Measurements from ENCODE around the gene PANK3. TPM values are rescaled to one million over a fixed set of nuclear protein-coding genes. Genes with fewer than 3 reads are reported as not detected.
"Not testable (repeated sequence)": the region's sequence is repeated elsewhere in the genome, so short reads cannot be mapped to it uniquely, and the experiment has no call there.

PANK3 gene
- polyA plus RNA-seq, 4 donors, result 16.3 to 55.3 (median 25.2) TPM

- Histone ChIP-seq H3K4me1 (ENCODE audit: control insufficient read depth in 3 of 3, insufficient read depth in 2 of 3, low read depth in 1 of 3, low read length in 2 of 3) (peaks cover 0 to 9% (median 0%) of the 10 kb centered on the region in 3 donors), H3K27me3 (ENCODE audit: control insufficient read depth in 3 of 3, insufficient read depth in 3 of 3, low read length in 3 of 3) (no peaks in the 10 kb centered on the region), H3K9me3 (ENCODE audit: control insufficient read depth in 2 of 2, insufficient read depth in 1 of 2, low read depth in 1 of 2, low read length in 1 of 2) (no peaks in the 10 kb centered on the region), H3K27ac (ENCODE audit: low read depth in 1 of 3, low read length in 2 of 3) (no peak overlapping the region), H3K4me3 (ENCODE audit: low read depth in 1 of 3, low read length in 3 of 3) (no peak overlapping the region), H3K36me3 (ENCODE audit: control insufficient read depth in 3 of 3, insufficient read depth in 2 of 3, low read depth in 1 of 3, low read length in 3 of 3) (no peaks in the 10 kb centered on the region)
- FAIRE-seq (no peak), DNase-seq (no peak)
Observed at GRCh38 chr5:168602517-168602916, 23.3 kb upstream of the PANK3 start.

GRCh38 chr5:168601972-168602371, 22.8 kb upstream of the PANK3 start:
- FAIRE-seq, result no peak
- Histone ChIP-seq H3K4me3 (ENCODE audit: low read depth in 1 of 3, low read length in 3 of 3) (no peak overlapping the region), H3K27ac (ENCODE audit: low read depth in 1 of 3, low read length in 2 of 3) (no peak overlapping the region), H3K27me3 (ENCODE audit: control insufficient read depth in 3 of 3, insufficient read depth in 3 of 3, low read length in 3 of 3) (no peaks in the 10 kb centered on the region), H3K36me3 (ENCODE audit: control insufficient read depth in 3 of 3, insufficient read depth in 2 of 3, low read depth in 1 of 3, low read length in 3 of 3) (no peaks in the 10 kb centered on the region), H3K9me3 (ENCODE audit: control insufficient read depth in 2 of 2, insufficient read depth in 1 of 2, low read depth in 1 of 2, low read length in 1 of 2) (no peaks in the 10 kb centered on the region), H3K4me1 (ENCODE audit: control insufficient read depth in 3 of 3, insufficient read depth in 2 of 3, low read depth in 1 of 3, low read length in 2 of 3) (peaks cover 0 to 9% (median 5%) of the 10 kb centered on the region in 3 donors)
- WGBS, 3 donors, result 64 to 84% (median 70%) methylated on average over 2 of the region's 2 CpGs
- no peak for DNase-seq

GRCh38 chr5:168600409-168600808, 21.2 kb upstream of the PANK3 start:
- Histone ChIP-seq H3K9me3 (ENCODE audit: control insufficient read depth in 2 of 2, insufficient read depth in 1 of 2, low read depth in 1 of 2, low read length in 1 of 2) (no peaks in the 10 kb centered on the region), H3K36me3 (ENCODE audit: control insufficient read depth in 3 of 3, insufficient read depth in 2 of 3, low read depth in 1 of 3, low read length in 3 of 3) (no peaks in the 10 kb centered on the region), H3K27me3 (ENCODE audit: control insufficient read depth in 3 of 3, insufficient read depth in 3 of 3, low read length in 3 of 3) (no peaks in the 10 kb centered on the region), H3K27ac (ENCODE audit: low read depth in 1 of 3, low read length in 2 of 3) (peak overlapping the region; percentile 1 to 62 (median 29)), H3K4me1 (ENCODE audit: control insufficient read depth in 3 of 3, insufficient read depth in 2 of 3, low read depth in 1 of 3, low read length in 2 of 3) (peaks cover 0 to 9% (median 5%) of the 10 kb centered on the region in 3 donors), H3K4me3 (ENCODE audit: low read depth in 1 of 3, low read length in 3 of 3) (no peak overlapping the region)
- peak; percentile 75 to 90 for DNase-seq
- 13 to 57% (median 43%) methylated on average over 3 of the region's 3 CpGs for WGBS, 3 donors
- no peak for FAIRE-seq

DNA sequence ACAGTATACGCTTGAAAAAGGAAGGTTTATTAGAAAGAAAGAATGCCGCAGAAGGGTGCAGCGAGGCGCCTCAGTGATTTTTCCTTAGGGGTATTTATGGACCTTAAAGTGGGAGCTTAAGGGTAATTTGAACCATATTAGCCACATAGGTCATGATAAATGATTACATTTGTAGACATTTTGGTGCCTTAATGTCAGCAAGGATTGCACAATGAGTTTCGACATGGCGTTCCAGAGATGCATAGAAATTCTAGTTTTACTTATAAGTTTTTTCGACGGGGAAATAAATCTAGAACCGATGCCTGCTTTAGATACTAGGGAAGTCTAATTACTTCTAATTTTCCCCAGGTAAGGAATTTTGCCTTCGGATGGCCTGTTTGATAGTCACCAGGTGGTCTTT, 20.7 kb upstream of the PANK3 start:
- WGBS, 3 donors, result 86 to 89% (median 86%) methylated on average over 10 of the region's 10 CpGs
- peaks cover 0 to 9% (median 5%) of the 10 kb centered on the region in 3 donors for H3K4me1 ChIP-seq (ENCODE audit: control insufficient read depth in 3 of 3, insufficient read depth in 2 of 3, low read depth in 1 of 3, low read length in 2 of 3)
- no peaks in the 10 kb centered on the region for H3K9me3 ChIP-seq (ENCODE audit: control insufficient read depth in 2 of 2, insufficient read depth in 1 of 2, low read depth in 1 of 2, low read length in 1 of 2)
- FAIRE-seq (no peak), DNase-seq (no peak)
- peak overlapping the region in 2 of 3 donors; percentile 1 to 62 for H3K27ac ChIP-seq (ENCODE audit: low read depth in 1 of 3, low read length in 2 of 3)
- no peaks in the 10 kb centered on the region for H3K36me3 ChIP-seq (ENCODE audit: control insufficient read depth in 3 of 3, insufficient read depth in 2 of 3, low read depth in 1 of 3, low read length in 3 of 3)
- H3K27me3 ChIP-seq (ENCODE audit: control insufficient read depth in 3 of 3, insufficient read depth in 3 of 3, low read length in 3 of 3), result no peaks in the 10 kb centered on the region
- no peak overlapping the region for H3K4me3 ChIP-seq (ENCODE audit: low read depth in 1 of 3, low read length in 3 of 3)

DNA sequence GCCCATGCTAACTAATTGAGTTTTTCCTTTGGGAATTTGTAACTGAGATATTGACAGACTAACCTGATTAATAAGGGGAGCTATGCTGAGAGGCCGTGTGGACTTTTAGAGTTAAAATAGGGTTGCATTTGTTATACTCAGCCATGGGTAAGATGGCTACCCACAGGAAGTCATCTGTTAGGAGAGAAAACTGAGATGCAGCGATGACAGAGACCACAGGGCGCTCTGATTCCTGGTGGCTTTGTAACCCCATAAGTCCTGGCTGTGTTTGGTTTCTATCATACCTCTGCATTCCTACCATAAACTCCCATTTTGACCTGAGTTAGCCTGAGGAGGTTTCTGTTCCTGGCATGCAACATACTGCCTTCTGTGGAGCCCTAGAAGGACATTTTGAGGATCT, 19.5 kb upstream of the PANK3 start:
- FAIRE-seq, result no peak
- Histone ChIP-seq H3K4me1 (ENCODE audit: control insufficient read depth in 3 of 3, insufficient read depth in 2 of 3, low read depth in 1 of 3, low read length in 2 of 3) (peaks cover 0 to 9% (median 5%) of the 10 kb centered on the region in 3 donors), H3K4me3 (ENCODE audit: low read depth in 1 of 3, low read length in 3 of 3) (no peak overlapping the region), H3K36me3 (ENCODE audit: control insufficient read depth in 3 of 3, insufficient read depth in 2 of 3, low read depth in 1 of 3, low read length in 3 of 3) (no peaks in the 10 kb centered on the region), H3K27ac (ENCODE audit: low read depth in 1 of 3, low read length in 2 of 3) (no peak overlapping the region), H3K27me3 (ENCODE audit: control insufficient read depth in 3 of 3, insufficient read depth in 3 of 3, low read length in 3 of 3) (no peaks in the 10 kb centered on the region), H3K9me3 (ENCODE audit: control insufficient read depth in 2 of 2, insufficient read depth in 1 of 2, low read depth in 1 of 2, low read length in 1 of 2) (no peaks in the 10 kb centered on the region)
- 59 to 71% (median 69%) methylated on average over 3 of the region's 3 CpGs for WGBS, 3 donors
- DNase-seq, result no peak

DNA sequence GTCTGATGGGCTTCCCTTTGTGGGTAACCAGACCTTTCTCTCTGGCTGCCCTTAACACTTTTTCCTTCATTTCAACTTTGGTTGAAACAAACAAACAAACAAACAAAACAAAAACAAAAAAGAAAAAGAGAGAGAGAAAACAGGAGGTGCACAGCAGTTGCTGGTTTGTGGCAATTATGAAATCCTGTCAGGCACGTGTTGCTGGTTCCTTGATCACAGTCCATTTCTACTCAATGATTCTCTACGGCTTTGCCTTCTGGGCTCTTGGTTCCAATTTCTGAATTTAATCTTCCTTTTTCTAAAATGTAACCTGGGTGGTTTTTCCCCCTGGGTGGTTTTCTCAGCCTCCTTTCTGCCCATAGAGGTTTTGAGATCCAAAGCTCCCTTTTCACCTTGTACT, 17.8 kb upstream of the PANK3 start:
- Histone ChIP-seq H3K9me3 (ENCODE audit: control insufficient read depth in 2 of 2, insufficient read depth in 1 of 2, low read depth in 1 of 2, low read length in 1 of 2) (no peaks in the 10 kb centered on the region), H3K27ac (ENCODE audit: low read depth in 1 of 3, low read length in 2 of 3) (no peak overlapping the region)

GRCh38 chr5:168596122-168596521, 17.0 kb upstream of the PANK3 start:
- H3K9me3 ChIP-seq (ENCODE audit: control insufficient read depth in 2 of 2, insufficient read depth in 1 of 2, low read depth in 1 of 2, low read length in 1 of 2); DNase-seq; H3K27me3 ChIP-seq (ENCODE audit: control insufficient read depth in 3 of 3, insufficient read depth in 3 of 3, low read length in 3 of 3); H3K27ac ChIP-seq (ENCODE audit: low read depth in 1 of 3, low read length in 2 of 3); H3K4me3 ChIP-seq (ENCODE audit: low read depth in 1 of 3, low read length in 3 of 3); FAIRE-seq; H3K36me3 ChIP-seq (ENCODE audit: control insufficient read depth in 3 of 3, insufficient read depth in 2 of 3, low read depth in 1 of 3, low read length in 3 of 3): not testable (repeated sequence)
- WGBS, 3 donors, result 76 to 95% (median 90%) methylated on average over 1 of the region's 1 CpG
- peaks cover 0 to 21% (median 5%) of the 10 kb centered on the region in 3 donors for H3K4me1 ChIP-seq (ENCODE audit: control insufficient read depth in 3 of 3, insufficient read depth in 2 of 3, low read depth in 1 of 3, low read length in 2 of 3)

More for the DNA sequence above, 17.8 kb upstream of the PANK3 start:
- H3K27me3 ChIP-seq (ENCODE audit: control insufficient read depth in 3 of 3, insufficient read depth in 3 of 3, low read length in 3 of 3), result no peaks in the 10 kb centered on the region
- no peaks in the 10 kb centered on the region for H3K36me3 ChIP-seq (ENCODE audit: control insufficient read depth in 3 of 3, insufficient read depth in 2 of 3, low read depth in 1 of 3, low read length in 3 of 3)
- 19 to 63% (median 49%) methylated on average over 2 of the region's 2 CpGs for WGBS, 3 donors
- peaks cover 0 to 13% (median 5%) of the 10 kb centered on the region in 3 donors for H3K4me1 ChIP-seq (ENCODE audit: control insufficient read depth in 3 of 3, insufficient read depth in 2 of 3, low read depth in 1 of 3, low read length in 2 of 3)
- no peak overlapping the region for H3K4me3 ChIP-seq (ENCODE audit: low read depth in 1 of 3, low read length in 3 of 3)
- FAIRE-seq, result no peak
- DNase-seq, result peak in 1 of 2 donors; percentile 51

DNA sequence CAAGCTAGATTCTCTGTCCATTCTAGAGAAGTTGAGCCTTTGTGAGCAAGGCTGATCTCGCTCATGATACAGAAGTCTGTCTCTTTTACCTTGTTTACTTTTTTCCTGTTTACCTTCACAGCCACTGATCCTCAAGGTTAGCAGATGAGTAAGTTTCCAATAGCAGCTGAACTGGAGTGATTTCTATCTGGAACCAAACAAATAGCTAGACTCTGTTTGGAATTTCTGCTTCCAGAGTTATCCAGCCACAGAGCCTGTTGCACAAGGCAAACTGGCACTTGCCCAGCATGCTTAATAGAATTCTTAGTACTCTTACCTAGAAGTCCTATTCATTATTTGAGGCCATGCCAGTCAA, 12.8 kb upstream of the PANK3 start:
- DNase-seq (peak; percentile 37 to 66), FAIRE-seq (no peak)
- H3K4me1 ChIP-seq (ENCODE audit: control insufficient read depth in 3 of 3, insufficient read depth in 2 of 3, low read depth in 1 of 3, low read length in 2 of 3), result peaks cover 0 to 21% (median 0%) of the 10 kb centered on the region in 3 donors
- no peaks in the 10 kb centered on the region for H3K27me3 ChIP-seq (ENCODE audit: control insufficient read depth in 3 of 3, insufficient read depth in 3 of 3, low read length in 3 of 3)
- H3K27ac ChIP-seq (ENCODE audit: low read depth in 1 of 3, low read length in 2 of 3), result peak overlapping the region in 2 of 3 donors; percentile 59 to 62
- H3K4me3 ChIP-seq (ENCODE audit: low read depth in 1 of 3, low read length in 3 of 3), result no peak overlapping the region
- no peaks in the 10 kb centered on the region for H3K9me3 ChIP-seq (ENCODE audit: control insufficient read depth in 2 of 2, insufficient read depth in 1 of 2, low read depth in 1 of 2, low read length in 1 of 2)
- WGBS, 3 donors, result 28 to 71% (median 44%) methylated on average over 1 of the region's 1 CpG
- H3K36me3 ChIP-seq (ENCODE audit: control insufficient read depth in 3 of 3, insufficient read depth in 2 of 3, low read depth in 1 of 3, low read length in 3 of 3), result no peaks in the 10 kb centered on the region

DNA sequence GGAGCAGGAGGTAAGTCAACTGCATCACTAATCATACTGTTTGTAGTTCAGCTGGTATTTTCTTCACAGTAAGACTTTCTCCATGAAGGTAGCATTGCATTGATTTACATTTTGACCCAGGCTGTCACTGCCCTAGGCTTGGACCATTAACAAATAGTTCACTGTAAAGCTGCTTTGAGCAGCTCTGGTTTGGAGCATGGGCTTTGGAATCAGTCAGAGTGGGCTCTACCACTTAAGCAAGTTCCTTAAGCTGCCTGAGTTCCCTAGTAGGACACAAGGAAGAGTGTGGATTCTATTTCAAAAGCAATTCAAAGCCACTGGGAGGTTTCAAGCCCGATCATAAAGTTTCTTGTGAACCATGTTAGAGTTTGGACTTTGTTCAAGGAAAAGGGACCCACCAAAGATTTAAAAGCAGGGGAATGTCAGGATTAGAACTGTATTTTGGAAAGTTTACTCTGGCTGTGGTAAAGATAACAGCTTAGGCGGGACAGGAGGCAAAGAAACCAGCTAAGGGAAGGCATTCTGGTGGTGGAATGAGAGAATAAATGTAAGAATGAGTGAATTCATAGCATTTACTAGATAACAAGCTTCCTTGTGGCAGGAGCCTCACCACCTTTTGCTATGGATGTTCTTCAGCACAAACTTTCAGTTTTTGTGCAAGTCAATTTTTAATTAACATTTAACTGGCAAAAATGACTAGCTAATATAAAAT, 12.3 kb upstream of the PANK3 start:
- H3K9me3 ChIP-seq (ENCODE audit: control insufficient read depth in 2 of 2, insufficient read depth in 1 of 2, low read depth in 1 of 2, low read length in 1 of 2), result no peaks in the 10 kb centered on the region
- no peaks in the 10 kb centered on the region for H3K36me3 ChIP-seq (ENCODE audit: control insufficient read depth in 3 of 3, insufficient read depth in 2 of 3, low read depth in 1 of 3, low read length in 3 of 3)
- DNase-seq (peak; percentile 72 to 83), FAIRE-seq (no peak)
- peaks cover 0 to 21% (median 0%) of the 10 kb centered on the region in 3 donors for H3K4me1 ChIP-seq (ENCODE audit: control insufficient read depth in 3 of 3, insufficient read depth in 2 of 3, low read depth in 1 of 3, low read length in 2 of 3)
- H3K4me3 ChIP-seq (ENCODE audit: low read depth in 1 of 3, low read length in 3 of 3), result no peak overlapping the region
- WGBS, 3 donors, result 12 to 51% (median 24%) methylated on average over 2 of the region's 2 CpGs
- no peaks in the 10 kb centered on the region for H3K27me3 ChIP-seq (ENCODE audit: control insufficient read depth in 3 of 3, insufficient read depth in 3 of 3, low read length in 3 of 3)
- peak overlapping the region; percentile 53 to 76 (median 59) for H3K27ac ChIP-seq (ENCODE audit: low read depth in 1 of 3, low read length in 2 of 3)

Data from small intestine (tissue), 7 donors.